Ramos (cell line): ENCODE measurements around the gene MYH3.

ENCODE experiments used
- in situ Hi-C: fragments of 300-500 bp; cut with MboI; formaldehyde crosslinking; loops from one replicate; pipeline ENCODE4 v1.14.3; 2022; ENCODE audit warnings: low sequenced_read_pairs; ENCODE audit not compliant: unreplicated experiment

The MYH3 gene

GRCh38 chr17:10651927-10652326 lies 5.2 kb downstream of the MYH3 start:
- in situ Hi-C loops = no loop called here

- in situ Hi-C loops = loop anchor here (10.0 kb wide), 1 partner anchor 195 kb away; no protein-coding TSS in a partner anchor
Measured at GRCh38 chr17:10649602-10650001, 7.5 kb downstream of the MYH3 start.

DNA sequence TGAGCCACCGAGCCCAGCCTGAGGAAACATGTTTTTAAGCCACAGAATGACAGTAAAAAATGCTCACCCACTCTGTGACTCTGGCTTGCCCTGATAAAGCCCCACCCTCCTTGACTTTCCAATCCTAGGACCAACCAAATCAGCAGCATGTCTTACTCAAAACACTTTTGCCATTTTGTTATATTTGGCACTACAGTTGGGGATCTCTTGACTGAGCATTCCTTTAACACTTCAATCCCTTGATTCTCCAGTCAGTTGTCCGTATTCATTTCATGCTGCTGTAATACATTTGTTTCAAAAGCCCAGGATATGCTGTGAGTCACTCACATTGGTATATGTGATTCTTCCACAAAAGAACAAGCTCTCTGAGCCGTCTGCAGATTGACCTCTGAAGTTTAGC lies 8.2 kb downstream of the MYH3 start:
- in situ Hi-C loops = loop anchor here (10.0 kb wide), 1 partner anchor 196 kb away; no protein-coding TSS in a partner anchor

- in situ Hi-C loops = loop anchor here (10.0 kb wide), 1 partner anchor 196 kb away; no protein-coding TSS in a partner anchor
Measured at GRCh38 chr17:10648381-10648780, 8.7 kb downstream of the MYH3 start.

GRCh38 chr17:10646392-10646990 lies 10.6 kb downstream of the MYH3 start:
- in situ Hi-C loops = loop anchor here (10.0 kb wide), 1 partner anchor 198 kb away; no protein-coding TSS in a partner anchor

DNA sequence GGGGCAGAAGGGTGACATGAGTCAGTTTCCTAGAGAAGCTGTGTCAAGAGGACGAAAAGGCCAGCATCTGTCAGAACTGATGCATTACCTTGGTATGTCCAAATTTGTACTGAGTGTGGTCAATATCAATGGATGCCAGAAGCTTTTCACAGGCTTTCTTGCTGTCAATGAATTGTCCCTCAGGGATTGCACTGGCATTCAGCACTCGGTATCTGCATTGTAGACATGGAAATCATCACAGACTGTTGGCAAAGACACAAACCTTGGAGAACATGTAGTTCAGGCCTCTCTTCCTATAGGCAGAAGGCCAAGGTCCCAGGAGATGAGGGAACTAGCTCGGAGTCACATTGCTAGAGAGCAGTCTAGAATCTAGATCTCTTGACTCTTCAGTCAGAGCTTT lies 16.6 kb downstream of the MYH3 start:
- in situ Hi-C loops = loop anchor here (10.0 kb wide), 1 partner anchor 204 kb away; no protein-coding TSS in a partner anchor

- in situ Hi-C loops = no loop called here
Measured at GRCh38 chr17:10638151-10638550, 19.0 kb downstream of the MYH3 start.

- in situ Hi-C loops = no loop called here
Measured at GRCh38 chr17:10635290-10635689, 21.8 kb downstream of the MYH3 start.

- in situ Hi-C loops = no loop called here
Measured at GRCh38 chr17:10633738-10634379, 23.2 kb downstream of the MYH3 start.

DNA sequence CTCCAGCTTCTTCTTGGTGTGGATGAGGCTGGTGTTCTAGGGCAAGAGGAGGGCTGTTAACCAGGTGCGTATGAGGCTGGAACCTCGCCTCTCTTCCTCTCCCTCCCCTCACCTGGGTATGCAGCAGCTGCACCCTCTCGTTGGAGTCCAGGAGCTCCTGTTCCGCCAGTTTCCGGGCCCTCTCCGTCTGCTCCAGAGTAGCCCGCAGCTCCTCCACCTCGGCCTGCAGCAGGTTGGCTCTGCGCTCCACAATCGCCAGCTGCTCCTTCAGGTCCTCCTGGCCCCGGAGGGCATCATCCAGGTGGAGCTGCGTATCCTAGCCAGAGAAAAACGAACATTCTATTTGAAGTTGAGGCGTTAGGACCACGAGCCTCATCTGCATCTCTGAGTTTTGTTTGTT lies 25.4 kb downstream of the MYH3 start:
- in situ Hi-C loops = no loop called here

DNA sequence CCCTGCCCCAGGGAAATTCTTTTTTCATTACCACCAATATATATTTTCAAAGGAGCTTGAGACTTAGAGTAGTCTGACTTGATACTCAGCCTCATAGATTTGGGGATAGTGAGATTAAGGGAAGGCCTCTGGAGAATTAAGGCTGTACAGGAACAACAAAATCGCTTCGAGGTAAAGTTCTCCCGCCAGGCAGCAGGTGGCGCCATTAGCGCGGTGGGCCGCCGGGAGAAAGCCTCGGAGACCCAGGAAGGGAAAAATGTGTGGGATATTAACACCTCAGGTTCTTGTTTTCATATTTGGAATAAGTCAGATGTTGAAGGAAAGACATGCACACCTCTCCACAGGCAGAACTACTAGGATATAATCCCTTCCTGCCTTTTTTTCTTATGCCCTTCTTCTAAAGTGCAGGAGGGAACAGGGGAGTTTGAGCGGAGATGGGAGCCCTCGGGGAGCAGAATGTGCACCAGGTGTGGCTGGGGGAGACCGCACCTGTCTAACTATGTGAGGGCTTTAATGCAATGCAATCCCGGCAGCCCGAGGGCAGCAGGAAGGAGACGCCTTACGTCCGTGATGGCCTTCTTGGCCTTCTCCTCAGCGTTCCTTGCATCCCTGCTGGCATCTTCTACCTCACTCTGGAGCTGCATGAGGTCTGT lies 25.9 kb downstream of the MYH3 start:
- in situ Hi-C loops = no loop called here

GRCh38 chr17:10629706-10630105 lies 27.4 kb downstream of the MYH3 start:
- in situ Hi-C loops = no loop called here

- in situ Hi-C loops = no loop called here
Measured at GRCh38 chr17:10628756-10629155, 28.4 kb downstream of the MYH3 start.

- in situ Hi-C loops = no loop called here
Measured at GRCh38 chr17:10626390-10626789, 30.7 kb downstream of the MYH3 start.

- in situ Hi-C loops = no loop called here
Measured at GRCh38 chr17:10624969-10625368, 32.1 kb downstream of the MYH3 start.

DNA sequence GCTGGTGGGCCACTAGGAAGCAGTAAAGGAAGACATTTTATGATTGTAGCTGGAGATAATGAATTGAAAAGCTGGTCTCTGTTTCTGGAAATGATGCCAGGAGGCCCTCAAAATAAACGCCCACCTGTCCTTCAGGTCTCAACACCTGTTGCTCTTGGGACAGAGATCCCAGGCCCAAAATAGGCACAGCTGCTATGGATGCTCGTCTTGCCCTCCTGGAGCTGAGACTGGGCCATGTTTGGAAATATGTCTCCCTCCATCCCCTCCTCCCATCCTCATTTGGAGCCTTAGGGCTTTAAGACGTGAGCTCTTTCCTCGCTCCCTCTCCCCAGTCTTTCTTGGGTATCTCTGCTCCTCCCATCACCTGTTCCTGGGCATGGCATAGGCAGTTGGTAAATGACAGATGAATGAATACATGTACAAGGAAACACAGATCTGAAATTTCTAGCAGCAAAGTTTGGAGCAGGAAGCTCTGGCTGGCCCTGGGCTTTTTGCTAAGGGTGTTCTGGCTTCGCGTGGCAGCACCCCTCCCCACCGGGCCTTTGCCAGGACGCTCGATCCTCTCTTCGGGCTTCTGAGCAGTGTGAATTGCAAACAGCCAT lies 33.3 kb downstream of the MYH3 start:
- in situ Hi-C loops = no loop called here

GRCh38 chr17:10622617-10623485 lies 34.3 kb downstream of the MYH3 start:
- in situ Hi-C loops = no loop called here

DNA sequence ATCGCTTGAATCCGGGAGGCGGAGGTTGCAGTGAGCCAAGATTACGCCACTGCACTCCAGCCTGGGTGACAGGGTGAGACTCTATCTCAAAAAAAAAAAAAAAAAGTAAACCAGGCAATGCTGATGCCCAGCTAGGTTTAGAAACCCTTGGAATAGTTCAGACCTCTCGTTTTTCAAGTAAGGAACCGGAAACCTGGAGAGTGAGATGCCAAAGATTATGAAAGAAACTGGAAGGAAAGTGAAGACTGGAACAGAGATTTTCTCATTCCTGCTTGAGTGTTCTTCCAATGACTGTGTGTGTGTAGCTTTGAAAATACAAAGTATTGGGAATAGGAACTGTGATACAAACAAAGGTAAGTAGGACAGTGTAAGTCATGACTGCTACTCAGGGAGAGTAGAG lies 35.7 kb downstream of the MYH3 start:
- in situ Hi-C loops = no loop called here

DNA sequence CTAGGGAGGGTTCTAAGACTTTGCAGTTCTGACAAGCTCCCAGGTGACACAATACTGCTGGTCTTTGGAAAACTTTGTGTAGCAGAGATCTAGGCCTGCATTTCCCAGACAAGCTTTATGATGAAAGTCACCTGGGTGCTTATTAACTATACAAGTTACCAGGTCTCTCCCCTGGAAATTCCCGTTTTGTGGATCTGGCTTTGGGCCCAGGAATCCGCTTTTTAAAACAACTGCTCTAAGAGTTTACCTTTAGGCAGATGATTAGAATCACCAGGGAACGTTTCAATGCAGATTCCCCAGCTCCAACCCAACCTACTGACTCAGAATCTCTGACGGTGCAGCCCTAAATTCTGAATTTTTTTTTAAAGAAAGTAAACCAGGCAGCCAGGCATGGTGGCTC lies 36.3 kb downstream of the MYH3 start:
- in situ Hi-C loops = no loop called here

DNA sequence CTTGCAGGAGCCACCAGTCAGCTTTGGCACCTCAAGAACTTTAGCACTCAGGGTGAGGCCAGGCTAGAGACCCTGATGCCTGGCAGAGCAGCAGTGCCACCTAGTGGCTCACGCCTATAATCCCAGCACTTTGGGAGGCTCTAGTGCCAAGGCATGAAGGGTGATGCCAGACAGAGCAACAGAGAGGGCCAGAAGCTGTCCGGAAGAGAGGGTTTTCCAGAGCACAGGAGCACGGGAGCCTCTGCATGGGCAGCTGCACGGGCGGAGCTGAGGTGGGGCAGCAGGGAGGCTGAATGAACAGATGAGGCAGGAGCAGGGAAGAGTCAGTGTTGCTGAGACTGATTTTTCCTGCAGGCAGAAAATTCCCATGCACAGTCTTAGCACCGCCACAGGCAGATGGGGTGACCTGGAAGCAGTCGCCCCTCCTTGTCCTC lies 38.9 kb downstream of the MYH3 start:
- in situ Hi-C loops = loop anchor here (10.0 kb wide), 1 partner anchor 283 kb away; no protein-coding TSS in a partner anchor
